Retinal pigment epithelial cell (primary cell): ENCODE measurements around the gene FRMPD1.

Experiments used
- DNase-seq: peaks from one replicate; pipeline ENCODE4 v3.0.0-alpha.2; 2010; ENCODE audit warnings: low read depth
- H3K4me3 ChIP-seq: 2 replicates; pipeline ENCODE4 v1.5.1; 2011; ENCODE audit warnings: mild to moderate bottlenecking, low read length, control low read depth, moderate library complexity
- CTCF ChIP-seq: conservative IDR thresholded peaks from 2 replicates; pipeline ENCODE4 v1.5.1; 2011; ENCODE audit warnings: low read depth, low read length, control low read depth, inconsistent platforms

FRMPD1 gene

DNA sequence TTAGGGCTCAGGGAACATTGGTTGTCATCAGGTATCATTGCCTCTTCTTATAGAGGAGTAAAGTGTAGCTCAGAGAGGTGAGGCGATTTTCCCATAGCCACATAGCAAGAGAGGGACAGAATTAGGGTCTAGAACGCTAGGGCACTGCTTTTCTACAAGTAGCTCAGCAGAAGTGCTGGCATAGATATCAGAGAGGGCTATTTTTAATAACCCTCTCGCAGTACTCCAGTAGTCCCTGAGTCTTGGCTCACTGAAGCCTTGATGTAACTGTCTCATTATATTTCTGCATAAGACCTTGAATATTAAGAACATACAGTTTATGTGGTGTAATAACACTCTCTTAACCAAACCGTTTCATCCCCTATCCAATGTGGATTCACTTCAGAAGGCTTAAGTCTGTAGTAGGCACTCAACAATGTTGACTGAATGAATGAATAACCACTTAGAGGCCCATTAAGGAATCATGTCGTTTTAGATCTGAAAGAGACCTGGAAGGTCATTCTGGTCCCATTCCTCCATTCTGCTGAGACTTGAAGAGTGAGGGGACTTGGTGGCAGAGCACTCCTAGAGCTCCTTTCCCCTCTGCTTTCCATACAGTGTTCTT lies 4.7 kb upstream of the FRMPD1 start:
- H3K4me3 ChIP-seq, result no peak overlapping the region
- DNase-seq, result no peak
- TF ChIP-seq CTCF, result no peak

DNA sequence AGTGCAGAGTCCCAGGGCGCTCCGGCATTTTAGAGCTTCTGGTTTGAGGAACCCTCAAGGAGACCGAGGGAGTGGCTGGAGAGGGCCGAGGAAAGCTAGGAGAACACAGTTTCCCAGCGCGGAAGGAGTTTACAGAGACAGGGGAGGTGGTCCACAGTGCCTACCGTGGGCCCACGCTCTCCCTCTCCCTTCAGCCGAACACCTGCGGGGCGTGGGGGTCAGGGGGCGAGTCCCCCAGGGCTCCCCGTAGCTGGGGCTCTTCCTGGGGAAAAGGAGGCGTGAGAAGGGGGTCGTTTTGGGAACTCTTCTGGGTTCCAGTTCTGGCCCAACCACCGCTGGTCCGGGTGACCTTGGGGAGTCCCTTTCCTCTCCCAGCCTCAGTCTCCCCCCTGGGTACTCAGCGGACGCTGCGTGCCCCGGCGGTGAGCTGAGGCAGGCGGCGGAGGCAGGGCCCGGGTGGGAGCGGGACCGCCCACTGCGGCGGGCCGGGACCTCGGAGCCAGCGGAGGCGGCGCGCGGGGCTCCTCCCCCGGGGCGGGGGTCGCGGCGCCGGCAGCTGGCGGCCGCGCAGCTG lies 368 bp upstream of the FRMPD1 start:
- no peak for TF ChIP-seq CTCF
- H3K4me3 ChIP-seq, result peak overlapping the region; percentile 24
- DNase-seq, result no peak

GRCh38 chr9:37652261-37652660 lies 1.5 kb downstream of the FRMPD1 start:
- TF ChIP-seq CTCF, result no peak
- DNase-seq, result no peak

DNA sequence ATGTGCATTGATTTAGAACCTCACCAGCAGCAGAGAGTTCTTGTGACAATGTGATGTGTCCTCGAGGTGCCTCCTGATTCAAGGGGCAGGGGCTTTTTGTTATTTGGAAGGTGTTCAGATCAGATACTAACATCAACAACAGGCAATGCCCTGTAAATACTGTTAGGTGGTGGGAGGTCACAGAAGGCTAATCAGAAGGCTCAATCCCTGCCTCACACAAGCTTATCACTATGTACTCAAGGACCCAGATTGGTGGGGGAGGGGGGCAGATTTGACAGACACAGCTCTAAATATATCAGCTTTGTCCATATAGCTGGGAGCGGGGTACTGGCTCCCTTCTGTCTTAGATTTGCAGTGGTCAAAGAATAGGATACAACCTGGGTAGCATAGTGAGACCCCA lies 2.6 kb downstream of the FRMPD1 start:
- no peak overlapping the region for H3K4me3 ChIP-seq
- DNase-seq, result no peak
- no peak for TF ChIP-seq CTCF

More at GRCh38 chr9:37652261-37652660, 1.5 kb downstream of the FRMPD1 start:
- H3K4me3 ChIP-seq, result no peak overlapping the region

- no peak overlapping the region for H3K4me3 ChIP-seq
- no peak for DNase-seq
- no peak for TF ChIP-seq CTCF
Observed at GRCh38 chr9:37656936-37657335, 6.2 kb downstream of the FRMPD1 start.

DNA sequence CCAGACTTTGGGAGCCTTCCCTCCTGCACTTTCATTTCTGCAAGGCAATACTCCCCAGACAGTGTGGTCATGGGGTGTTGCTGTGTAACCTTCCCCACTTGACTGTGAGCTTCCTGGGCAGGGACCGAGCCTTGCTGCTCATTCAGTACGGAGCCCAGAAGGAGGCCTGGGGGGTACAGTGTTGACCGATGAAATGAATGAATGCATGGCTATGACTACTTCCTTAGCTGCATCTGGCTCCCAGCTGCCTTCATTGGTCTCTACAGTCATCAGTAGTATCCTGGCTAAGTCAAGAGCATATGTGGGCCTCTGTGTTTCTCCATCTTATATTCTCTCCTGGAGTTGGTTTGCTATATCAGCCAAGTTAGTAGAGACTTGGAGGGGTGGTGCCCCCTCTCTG lies 9.9 kb downstream of the FRMPD1 start:
- H3K4me3 ChIP-seq, result no peak overlapping the region
- TF ChIP-seq CTCF, result no peak
- no peak for DNase-seq

DNA sequence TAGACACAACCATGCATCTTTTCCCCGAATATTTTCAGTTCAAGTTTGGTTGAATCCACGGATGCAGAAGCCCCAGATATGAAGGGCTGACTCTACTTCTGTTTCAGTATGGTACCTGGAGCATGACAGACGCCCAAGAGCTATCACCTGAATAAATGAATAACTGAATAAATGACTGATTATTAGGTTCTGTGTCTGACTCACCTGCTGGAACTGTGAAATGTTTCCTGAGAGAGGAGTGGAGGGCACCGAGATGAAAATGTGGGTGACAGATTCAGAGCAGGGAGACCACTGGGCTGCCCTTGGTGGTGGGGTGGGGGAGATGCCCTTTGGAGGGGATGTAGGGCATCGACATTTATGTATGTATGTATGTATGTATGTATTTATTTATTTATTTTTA lies 13.2 kb downstream of the FRMPD1 start:
- TF ChIP-seq CTCF, result no peak
- H3K4me3 ChIP-seq, result no peak overlapping the region

More for the DNA sequence above, 13.2 kb downstream of the FRMPD1 start:
- no peak for DNase-seq
